Activated B cell treated with CpG ODN at 0.5 μM for 24 hours (primary cell): ENCODE data around the gene NUDT4. TPM values are rescaled to one million over a fixed set of nuclear protein-coding genes. Genes with fewer than 3 reads are reported as not detected.
"Not testable (repeated sequence)": the region's sequence is repeated elsewhere in the genome, so short reads cannot be mapped to it uniquely, and the experiment has no call there.

Experiments used
- ATAC-seq: fragments of 200-7000 bp; cut with Tn5 transposase; one replicate; pipeline ENCODE4 v1.10.0; 2021; ENCODE audit warnings: low read depth, mild to moderate bottlenecking, moderate library complexity
- CTCF ChIA-PET: fragments of 350-600 bp; sonication (Branson Sonifier 250); formaldehyde crosslinking; loops from one replicate; lab custom pipeline; 2021; ENCODE audit warnings: antibody characterized with exemption; lab: Charles Lee
- POLR2A ChIA-PET: fragments of 350-600 bp; sonication (Branson Sonifier 250); formaldehyde crosslinking; loops from one replicate; lab custom pipeline; 2021; ENCODE audit warnings: antibody characterized with exemption; lab: Charles Lee
- DNase-seq: peaks from one replicate; pipeline ENCODE4 v3.0.0; 2022
- H3K27ac Mint-ChIP-seq: one replicate; pipeline ENCODE4 v1.8.0; 2020; ENCODE audit warnings: mixed read lengths
- H3K27me3 Mint-ChIP-seq: one replicate; pipeline ENCODE4 v1.8.0; 2021; ENCODE audit warnings: mixed read lengths
- H3K36me3 Mint-ChIP-seq: one replicate; pipeline ENCODE4 v1.8.0; 2021; ENCODE audit warnings: low read depth, mixed read lengths
- H3K4me1 Mint-ChIP-seq: one replicate; pipeline ENCODE4 v1.8.0; 2021; ENCODE audit warnings: mixed read lengths
- H3K4me3 Mint-ChIP-seq: one replicate; pipeline ENCODE4 v1.8.0; 2020; ENCODE audit warnings: mild to moderate bottlenecking, mixed read lengths
- H3K9me3 Mint-ChIP-seq: one replicate; pipeline ENCODE4 v1.8.0; 2020; ENCODE audit warnings: mixed read lengths
- CTCF ChIP-seq: fragments of 200-600 bp; IDR thresholded peaks from one replicate; pipeline ENCODE4 v1.8.0; 2022; ENCODE audit warnings: antibody characterized with exemption, mild to moderate bottlenecking
- intact Hi-C: fragments of 100-400 bp; cut with micrococcal nuclease; formaldehyde crosslinking; loops from one replicate; pipeline ENCODE4 v1.15.1; 2024
- total RNA-seq: library from RNA; stranded (reverse); gene quantifications from 2 replicates; pipeline ENCODE4 v1.2.3, GENCODE V29; 2022

Gene NUDT4
- total RNA-seq, 1 donor from 2014 or later = 47.3 TPM

DNA sequence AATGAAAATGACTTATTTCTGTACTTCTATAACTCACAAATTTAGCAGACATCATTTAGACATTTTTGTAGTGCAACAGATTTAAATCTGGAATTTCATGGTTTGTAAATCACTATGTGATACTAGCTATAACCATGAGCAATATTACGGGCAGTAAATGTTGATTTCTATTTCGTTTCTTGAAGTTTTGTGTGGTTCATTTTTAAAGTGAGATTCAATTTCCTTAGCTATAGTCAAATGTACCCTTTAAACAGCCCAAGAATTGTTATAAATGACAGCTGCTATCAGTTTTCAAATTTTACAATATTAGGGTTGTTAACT lies 30.2 kb downstream of the NUDT4 start:
- no peak for DNase-seq
- H3K9me3 Mint-ChIP-seq = no peaks in the 10 kb centered on the region
- no peak for TF ChIP-seq CTCF
- no peaks in the 10 kb centered on the region for H3K27me3 Mint-ChIP-seq
- H3K4me3 Mint-ChIP-seq = no peak overlapping the region
- H3K4me1 Mint-ChIP-seq = peaks cover 10% of the 10 kb centered on the region
- H3K36me3 Mint-ChIP-seq = peaks cover 73% of the 10 kb centered on the region
- intact Hi-C loops = no loop called here
- ChIA-PET CTCF (interaction anchor here (0.7 kb wide), 2 partner anchors 11 to 12 kb away, joined by 3 read pairs; no protein-coding TSS in a partner anchor), POLR2A (no interaction called here)
- ATAC-seq = no peak
- no peak overlapping the region for H3K27ac Mint-ChIP-seq

DNA sequence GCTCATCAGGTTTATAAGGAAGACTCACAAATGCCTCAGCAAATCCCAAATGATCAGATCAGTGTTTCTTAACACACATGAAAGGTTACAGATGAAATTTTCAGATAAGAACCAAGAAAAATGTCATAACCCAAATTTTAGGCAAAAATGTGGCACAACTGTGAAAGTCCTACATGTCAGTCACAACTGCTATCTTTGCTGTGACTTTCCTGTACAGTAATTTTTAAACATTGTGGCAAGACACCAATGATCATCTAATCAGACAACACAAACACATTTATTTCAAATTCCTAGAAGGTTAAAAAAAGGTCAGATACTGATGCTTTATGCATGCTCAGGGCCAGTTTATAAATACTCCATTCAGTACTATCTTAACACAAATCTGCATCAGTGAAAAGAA lies 31.1 kb downstream of the NUDT4 start:
- ATAC-seq = no peak
- peaks cover 19% of the 10 kb centered on the region for H3K4me1 Mint-ChIP-seq
- H3K27ac Mint-ChIP-seq = peak overlapping the region; percentile 1
- H3K27me3 Mint-ChIP-seq = no peaks in the 10 kb centered on the region
- CTCF ChIA-PET = interaction anchor here (0.7 kb wide), 1 partner anchor 11 kb away, joined by 3 read pairs; no protein-coding TSS in a partner anchor
- peaks cover 75% of the 10 kb centered on the region for H3K36me3 Mint-ChIP-seq
- intact Hi-C loops = no loop called here
- TF ChIP-seq CTCF = no peak
- no peaks in the 10 kb centered on the region for H3K9me3 Mint-ChIP-seq
- POLR2A ChIA-PET = no interaction called here
- no peak overlapping the region for H3K4me3 Mint-ChIP-seq
- no peak for DNase-seq

- DNase-seq, H3K27me3 Mint-ChIP-seq, ATAC-seq, H3K4me3 Mint-ChIP-seq, H3K9me3 Mint-ChIP-seq, intact Hi-C loops, POLR2A ChIA-PET, H3K27ac Mint-ChIP-seq: not testable (repeated sequence)
- Mint-ChIP-seq H3K36me3 (peaks cover 72% of the 10 kb centered on the region), H3K4me1 (peaks cover 22% of the 10 kb centered on the region)
- CTCF ChIA-PET = interaction anchor here (2.4 kb wide), 1 partner anchor 11 kb away, joined by 13 read pairs; no protein-coding TSS in a partner anchor
Measured at GRCh38 chr12:93409343-93410187, 31.8 kb downstream of the NUDT4 start.

- POLR2A ChIA-PET, DNase-seq, H3K4me3 Mint-ChIP-seq, H3K27me3 Mint-ChIP-seq, ATAC-seq, intact Hi-C loops, H3K27ac Mint-ChIP-seq, H3K9me3 Mint-ChIP-seq: not testable (repeated sequence)
- CTCF ChIA-PET = interaction anchor here (0.7 to 2.4 kb wide), 3 partner anchors 9 to 423 kb away, joined by 3 to 13 read pairs (median 3); no protein-coding TSS in a partner anchor
- Mint-ChIP-seq H3K36me3 (peaks cover 67% of the 10 kb centered on the region), H3K4me1 (peaks cover 37% of the 10 kb centered on the region)
Measured at GRCh38 chr12:93411060-93411459, 33.3 kb downstream of the NUDT4 start.

DNA sequence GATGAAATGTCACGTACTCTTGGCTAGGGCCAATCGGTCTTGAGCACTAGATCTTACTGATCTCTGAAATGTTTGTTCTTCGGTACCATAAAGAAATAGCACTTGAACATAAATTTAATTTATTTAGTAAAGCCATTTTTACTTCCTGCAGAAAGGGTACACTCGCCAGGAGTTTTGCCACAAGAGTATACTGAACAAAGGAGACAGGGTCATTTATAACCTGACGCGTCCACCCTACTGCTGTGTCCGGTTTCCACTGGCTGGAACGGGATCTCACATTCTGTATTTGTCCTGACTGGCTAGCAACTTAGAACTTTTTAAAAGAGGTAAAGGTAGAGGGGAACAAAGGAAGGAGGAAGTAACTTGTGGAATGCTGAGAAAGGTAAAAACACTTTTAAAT lies 34.7 kb downstream of the NUDT4 start:
- H3K27ac Mint-ChIP-seq, intact Hi-C loops, DNase-seq, H3K4me3 Mint-ChIP-seq, CTCF ChIA-PET, H3K9me3 Mint-ChIP-seq, POLR2A ChIA-PET, H3K27me3 Mint-ChIP-seq, ATAC-seq: not testable (repeated sequence)
- peaks cover 50% of the 10 kb centered on the region for H3K4me1 Mint-ChIP-seq
- peaks cover 56% of the 10 kb centered on the region for H3K36me3 Mint-ChIP-seq

- Mint-ChIP-seq H3K4me1 (peaks cover 54% of the 10 kb centered on the region), H3K27ac (peak overlapping the region; percentile 8), H3K4me3 (no peak overlapping the region), H3K36me3 (peaks cover 49% of the 10 kb centered on the region), H3K27me3 (no peaks in the 10 kb centered on the region), H3K9me3 (no peaks in the 10 kb centered on the region)
- ATAC-seq (no peak), DNase-seq (no peak)
- POLR2A ChIA-PET = no interaction called here
- no peak for TF ChIP-seq CTCF
- CTCF ChIA-PET = interaction anchor here (0.5 kb wide), 1 partner anchor 315 kb away, joined by 3 read pairs; no protein-coding TSS in a partner anchor
- intact Hi-C loops = no loop called here
Measured at GRCh38 chr12:93413064-93413463, 35.3 kb downstream of the NUDT4 start.
